Caco-2 (cell line): Measurements from ENCODE around the gene BEST1. TPM values are rescaled to one million over a fixed set of nuclear protein-coding genes. Genes with fewer than 3 reads are reported as not detected.

Experiments used
- Bru-seq: library from RNA; stranded (reverse); fragments of 400-500 nt; gene quantifications from one replicate; lab custom pipeline; 2021; lab: Mats Ljungman, UMichigan
- BruChase-seq, 2 experiments: library from RNA; stranded (reverse); fragments of 400-500 nt; gene quantifications; one replicate each; lab custom pipeline; 2021; lab: Mats Ljungman, UMichigan
- BruUV-seq: library from RNA; stranded (reverse); fragments of 400-500 nt; replicated peaks from 2 replicates; lab custom pipeline; 2021; lab: Mats Ljungman, UMichigan
- CTCF ChIA-PET: fragments of 300-600 bp; sonication (Branson Sonifier 250); formaldehyde crosslinking; loops from one replicate; lab custom pipeline; 2022; ENCODE audit warnings: antibody characterized with exemption; lab: Charles Lee
- POLR2A ChIA-PET: fragments of 300-600 bp; sonication (Branson Sonifier 250); formaldehyde crosslinking; loops from one replicate; lab custom pipeline; 2022; ENCODE audit warnings: antibody characterized with exemption; lab: Charles Lee
- DNase-seq, 2 experiments: peaks; one replicate each; pipeline versions ENCODE4 v3.0.0 to v3.0.0-alpha.2; 2020 to 2022
- H3K27me3 ChIP-seq: replicated peaks from 2 replicates; pipeline ENCODE4 v1.6.0; 2011; ENCODE audit warnings: low read length; ENCODE audit not compliant: control insufficient read depth, insufficient read depth
- H3K36me3 ChIP-seq: 2 replicates; pipeline ENCODE4 v1.5.1; 2011; ENCODE audit warnings: low read length; ENCODE audit not compliant: control insufficient read depth, insufficient read depth
- H3K4me1 ChIP-seq: fragments of 250-450 bp; sonication (Bioruptor Pico); 2 replicates; pipeline ENCODE4 v1.5.1; 2020; ENCODE audit warnings: mild to moderate bottlenecking
- H3K4me3 ChIP-seq: 2 replicates; pipeline ENCODE4 v1.5.1; 2011; ENCODE audit warnings: low read depth, mild to moderate bottlenecking, control low read depth, low read length
- H3K9me3 ChIP-seq: fragments of 250-450 bp; sonication (Bioruptor Pico); 2 replicates; pipeline ENCODE4 v1.5.1; 2020; ENCODE audit warnings: mild to moderate bottlenecking, moderate library complexity
- H3K27ac Mint-ChIP-seq: one replicate; pipeline ENCODE4 v1.8.0; 2022; ENCODE audit warnings: mixed read lengths; ENCODE audit not compliant: unreplicated experiment
- H3K27me3 Mint-ChIP-seq: one replicate; pipeline ENCODE4 v1.8.0; 2022; ENCODE audit warnings: mixed read lengths; ENCODE audit not compliant: insufficient read depth, unreplicated experiment
- H3K36me3 Mint-ChIP-seq: one replicate; pipeline ENCODE4 v1.8.0; 2022; ENCODE audit warnings: mild to moderate bottlenecking, mixed read lengths; ENCODE audit not compliant: insufficient read depth, unreplicated experiment
- H3K4me1 Mint-ChIP-seq: one replicate; pipeline ENCODE4 v1.8.0; 2022; ENCODE audit warnings: low read depth, mixed read lengths; ENCODE audit not compliant: unreplicated experiment
- H3K4me3 Mint-ChIP-seq: one replicate; pipeline ENCODE4 v1.8.0; 2022; ENCODE audit warnings: mild to moderate bottlenecking, moderate library complexity, mixed read lengths; ENCODE audit not compliant: unreplicated experiment
- H3K9me3 Mint-ChIP-seq: one replicate; pipeline ENCODE4 v1.8.0; 2022; ENCODE audit warnings: mixed read lengths; ENCODE audit not compliant: unreplicated experiment
- CTCF ChIP-seq, 2 experiments: fragments of 200-600 bp in 1 of 2; IDR thresholded peaks; 1 replicate in 1 of 2; 2 replicates in 1 of 2; pipeline versions ENCODE4 v1.5.1 to v1.8.0; 2011 to 2022; ENCODE audit warnings: antibody characterized with exemption in 1 of 2, control low read depth in 1 of 2, inconsistent platforms in 1 of 2, low read depth in 1 of 2, low read length in 1 of 2, mild to moderate bottlenecking in 1 of 2, moderate library complexity in 1 of 2; ENCODE audit not compliant: insufficient read depth in 1 of 2, severe bottlenecking in 1 of 2, unreplicated experiment in 1 of 2
- intact Hi-C: fragments of 100-400 bp; cut with micrococcal nuclease; formaldehyde crosslinking; loops from one replicate; pipeline ENCODE4 v1.10.0; 2022; ENCODE audit not compliant: unreplicated experiment
- long read RNA-seq: library from polyadenylated mRNA; stranded (forward); transcript quantifications from one replicate; pipeline ENCODE4 v2.0.0, GENCODE V29; 2022
- total RNA-seq: library from RNA; stranded (reverse); gene quantifications from 2 replicates; pipeline ENCODE4 v1.2.3, GENCODE V29; 2022

Gene BEST1
- total RNA-seq, result 4.7 and 6.7 TPM in 2 replicates
- percentile 47 among the genes with signal in this experiment for Bru-seq, nascent RNA
- BruChase-seq, experiment 1, labeled RNA remaining after a 2-hour chase, result percentile 40 among the genes with signal in this experiment
- BruChase-seq, experiment 2, labeled RNA remaining after a 6-hour chase, result percentile 49 among the genes with signal in this experiment
- long read RNA-seq, partial matches to known transcripts, result 3 of 6 reads
- long read RNA-seq, other reads (novel, unspliced or antisense), result 3 of 6 reads

- TSS peak; percentile 91 for BruUV-seq
- Histone ChIP-seq H3K4me1 (peaks cover 12% of the 10 kb centered on the region), H3K9me3 (no peaks in the 10 kb centered on the region), H3K27me3 (no peaks in the 10 kb centered on the region), H3K36me3 (no peaks in the 10 kb centered on the region), H3K4me3 (no peak within 1 kb of the TSS)
- H3K27ac Mint-ChIP-seq, result peak within 1 kb of the TSS; percentile 95
- H3K27me3 Mint-ChIP-seq, result no peaks in the 10 kb centered on the region
- no peaks in the 10 kb centered on the region for H3K9me3 Mint-ChIP-seq
- peaks cover 13% of the 10 kb centered on the region for H3K36me3 Mint-ChIP-seq
- POLR2A ChIA-PET, result interaction anchor here (1.0 to 3.2 kb wide), 10 partner anchors 18 to 197 kb away, joined by 3 to 36 read pairs (median 7); partner anchors contain the start of gene FTH1
- no peaks in the 10 kb centered on the region for H3K4me1 Mint-ChIP-seq
- no peak for TF ChIP-seq CTCF (IDR thresholded peaks at IDR 0.05; ENCODE audit: insufficient read depth in 1 of 2, low read depth in 1 of 2, low read length in 1 of 2, severe bottlenecking in 1 of 2, unreplicated experiment in 1 of 2)
- DNase-seq, result no peak
- CTCF ChIA-PET, result interaction anchor here (0.7 to 7.6 kb wide), 17 partner anchors 9 to 1938 kb away, joined by 3 to 274 read pairs (median 6); no protein-coding TSS in a partner anchor
- peak within 1 kb of the TSS; percentile 1 for H3K4me3 Mint-ChIP-seq
- intact Hi-C loops, result no loop called here
Observed at GRCh38 chr11:61950035-61950547, at the start of gene BEST1. BEST1 (plus strand) TSS chr11:61950351; CDS start chr11:61951807, 1,456 bp downstream.

- peaks cover 6% of the 10 kb centered on the region for H3K36me3 Mint-ChIP-seq
- BruUV-seq, result no TSS peak
- TF ChIP-seq CTCF (IDR thresholded peaks at IDR 0.05; ENCODE audit: insufficient read depth in 1 of 2, low read depth in 1 of 2, low read length in 1 of 2, severe bottlenecking in 1 of 2, unreplicated experiment in 1 of 2), result peak in 1 of 2 experiments; percentile 7
- CTCF ChIA-PET, result interaction anchor here (0.5 to 7.2 kb wide), 8 partner anchors 13 to 207 kb away, joined by 3 to 274 read pairs (median 3); partner anchors contain the start of gene BEST1
- POLR2A ChIA-PET, result no interaction called here
- no peak overlapping the region for H3K4me3 Mint-ChIP-seq
- intact Hi-C loops, result no loop called here
- no peaks in the 10 kb centered on the region for H3K4me1 ChIP-seq
- H3K4me1 Mint-ChIP-seq, result no peaks in the 10 kb centered on the region
- no peaks in the 10 kb centered on the region for H3K9me3 ChIP-seq
- no peak overlapping the region for H3K4me3 ChIP-seq
- no peaks in the 10 kb centered on the region for H3K9me3 Mint-ChIP-seq
- DNase-seq, result no peak
- no peaks in the 10 kb centered on the region for H3K27me3 ChIP-seq
- no peaks in the 10 kb centered on the region for H3K36me3 ChIP-seq
- no peak overlapping the region for H3K27ac Mint-ChIP-seq
- no peaks in the 10 kb centered on the region for H3K27me3 Mint-ChIP-seq
Observed at GRCh38 chr11:61901397-61901796, 48.8 kb upstream of the BEST1 start.

- Mint-ChIP-seq H3K4me3 (no peak overlapping the region), H3K36me3 (peaks cover 6% of the 10 kb centered on the region), H3K27ac (no peak overlapping the region), H3K4me1 (no peaks in the 10 kb centered on the region), H3K9me3 (no peaks in the 10 kb centered on the region), H3K27me3 (no peaks in the 10 kb centered on the region)
- intact Hi-C loops, result no loop called here
- no peaks in the 10 kb centered on the region for H3K9me3 ChIP-seq
- TF ChIP-seq CTCF (IDR thresholded peaks at IDR 0.05; ENCODE audit: insufficient read depth in 1 of 2, low read depth in 1 of 2, low read length in 1 of 2, severe bottlenecking in 1 of 2, unreplicated experiment in 1 of 2), result no peak
- no peak for DNase-seq
- no peak overlapping the region for H3K4me3 ChIP-seq
- no peaks in the 10 kb centered on the region for H3K36me3 ChIP-seq
- ChIA-PET POLR2A (no interaction called here), CTCF (interaction anchor here (0.5 to 2.8 kb wide), 3 partner anchors 45 to 1599 kb away, joined by 3 to 12 read pairs (median 4); no protein-coding TSS in a partner anchor)
- H3K27me3 ChIP-seq, result no peaks in the 10 kb centered on the region
- no TSS peak for BruUV-seq
- H3K4me1 ChIP-seq, result no peaks in the 10 kb centered on the region
Observed at GRCh38 chr11:61902313-61902712, 47.8 kb upstream of the BEST1 start.
